Endothelial cell of umbilical vein (primary cell): ENCODE data around the gene CMTM7. TPM values are rescaled to one million over a fixed set of nuclear protein-coding genes. Genes with fewer than 3 reads are reported as not detected.

ENCODE experiments used
- BruUV-seq: library from RNA; stranded (reverse); fragments of 400-500 nt; replicated peaks from 2 replicates; lab custom pipeline; 2021; lab: Mats Ljungman, UMichigan
- CTCF ChIA-PET: fragments of 300-600, 350-600 bp; sonication (Branson Sonifier 250); formaldehyde crosslinking; loops from one replicate; lab custom pipeline; 2021; ENCODE audit warnings: antibody characterized with exemption, inconsistent platforms; lab: Charles Lee
- POLR2A ChIA-PET: fragments of 300-600, 350-600 bp; sonication (Branson Sonifier 250); formaldehyde crosslinking; loops from one replicate; lab custom pipeline; 2021; ENCODE audit warnings: antibody characterized with exemption, inconsistent platforms; lab: Charles Lee
- DNase-seq: peaks from one replicate; pipeline ENCODE4 v3.0.0-alpha.2; 2011; ENCODE audit warnings: low read depth, low spot score
- FAIRE-seq: peaks from 2 replicates; lab custom pipeline; 2011; peaks lifted over from hg19 to GRCh38; lab: Jason Lieb, UNC
- H2AFZ ChIP-seq: 2 replicates; pipeline ENCODE4 v1.6.0; 2012; ENCODE audit warnings: low read depth, low read length, control low read depth, inconsistent platforms
- H3K27ac ChIP-seq: 2 replicates; pipeline ENCODE4 v1.5.1; 2011; ENCODE audit warnings: low read depth, mild to moderate bottlenecking, control low read depth, low read length, moderate library complexity; ENCODE audit not compliant: insufficient read depth
- H3K27me3 ChIP-seq, 2 experiments: 2 replicates each; pipeline versions ENCODE4 v1.6.0 to v1.6.1; 2011; ENCODE audit warnings: low read length in 2 of 2, mixed read lengths in 1 of 2; ENCODE audit not compliant: control insufficient read depth in 2 of 2, insufficient read depth in 2 of 2
- H3K36me3 ChIP-seq, 2 experiments: 2 replicates in 1 of 2; 3 replicates in 1 of 2; pipeline ENCODE4 v1.5.1; 2011; ENCODE audit warnings: low read length in 2 of 2, mild to moderate bottlenecking in 1 of 2, moderate library complexity in 1 of 2; ENCODE audit not compliant: control insufficient read depth in 2 of 2, insufficient read depth in 2 of 2; ENCODE audit errors: extremely low read depth in 1 of 2
- H3K4me1 ChIP-seq: 3 replicates; pipeline ENCODE4 v1.5.1; 2011; ENCODE audit warnings: mild to moderate bottlenecking, low read length; ENCODE audit not compliant: control insufficient read depth, insufficient read depth; ENCODE audit errors: extremely low read depth
- H3K4me2 ChIP-seq: 2 replicates; pipeline ENCODE4 v1.6.1; 2011; ENCODE audit warnings: low read length, control low read depth, mixed read lengths; ENCODE audit not compliant: insufficient read depth
- H3K4me3 ChIP-seq, 3 experiments: fragments of 200-600 bp in 1 of 3; sonication (generic), shearing (Covaris generic) in 1 of 3; replicated peaks in 1 of 3; 2 replicates each; pipeline ENCODE4 v1.5.1; 2011 to 2016; ENCODE audit warnings: control low read depth in 3 of 3, low read length in 3 of 3, mild to moderate bottlenecking in 2 of 3, inconsistent platforms in 1 of 3, low read depth in 1 of 3, moderate library complexity in 1 of 3; ENCODE audit not compliant: insufficient read depth in 1 of 3
- H3K79me2 ChIP-seq: 2 replicates; pipeline ENCODE4 v1.6.0; 2012; ENCODE audit warnings: low read length, inconsistent platforms; ENCODE audit not compliant: control insufficient read depth, insufficient read depth
- H3K9ac ChIP-seq: replicated peaks from 2 replicates; pipeline ENCODE3; 2011; ENCODE audit warnings: low read length, control low read depth; ENCODE audit not compliant: insufficient read depth; ENCODE audit errors: extremely low read depth
- H3K9me1 ChIP-seq: replicated peaks from 3 replicates; pipeline ENCODE4 v1.6.0; 2011; ENCODE audit warnings: mild to moderate bottlenecking, low read length; ENCODE audit not compliant: control insufficient read depth, insufficient read depth; ENCODE audit errors: extremely low read depth
- H3K9me3 ChIP-seq: replicated peaks from 2 replicates; pipeline ENCODE4 v1.5.1; 2012; ENCODE audit warnings: low read length, inconsistent platforms; ENCODE audit not compliant: control insufficient read depth, insufficient read depth
- H4K20me1 ChIP-seq: replicated peaks from 2 replicates; pipeline ENCODE3; 2011; ENCODE audit warnings: mild to moderate bottlenecking, low read length; ENCODE audit not compliant: control insufficient read depth, insufficient read depth; ENCODE audit errors: extremely low read depth
- EZH2 ChIP-seq: IDR thresholded peaks from 2 replicates; pipeline ENCODE4 v1.6.1; 2012; ENCODE audit warnings: borderline replicate concordance, low read depth, mild to moderate bottlenecking, moderate library complexity, low read length, inconsistent platforms; ENCODE audit not compliant: severe bottlenecking
- FOS ChIP-seq: IDR thresholded peaks from 2 replicates; pipeline ENCODE4 v1.6.1; 2011; ENCODE audit warnings: mild to moderate bottlenecking, low read length, moderate library complexity, borderline replicate concordance; ENCODE audit not compliant: insufficient read depth
- GATA2 ChIP-seq: IDR thresholded peaks from 2 replicates; pipeline ENCODE4 v1.7.0; 2011; ENCODE audit warnings: low read depth, mild to moderate bottlenecking, moderate library complexity, mixed read lengths, low read length; ENCODE audit not compliant: insufficient read length, insufficient read depth
- JUN ChIP-seq: IDR thresholded peaks from 2 replicates; pipeline ENCODE4 v1.6.1; 2011; ENCODE audit warnings: borderline replicate concordance, low read depth; ENCODE audit not compliant: insufficient read length, insufficient read depth
- MAX ChIP-seq: IDR thresholded peaks from 2 replicates; pipeline ENCODE4 v1.6.1; 2011; ENCODE audit not compliant: insufficient read depth, insufficient read length
- MYC ChIP-seq: IDR thresholded peaks from one replicate; pipeline ENCODE4 v1.6.1; 2011; ENCODE audit warnings: mild to moderate bottlenecking, low read depth, low read length
- POLR2A ChIP-seq: IDR thresholded peaks from 2 replicates; pipeline ENCODE4 v1.6.1; 2012; ENCODE audit warnings: low read depth, mild to moderate bottlenecking, control low read depth, low read length
- POLR2AphosphoS5 ChIP-seq: IDR thresholded peaks from 2 replicates; pipeline ENCODE4 v1.6.1; 2012; ENCODE audit warnings: low read depth, mild to moderate bottlenecking, control low read depth, low read length, moderate library complexity; ENCODE audit not compliant: insufficient read depth
- dilution Hi-C: fragments of 300-500 bp; cut with MboI; formaldehyde crosslinking; loops from one replicate; pipeline ENCODE4 v1.15.0; 2019; ENCODE audit warnings: low sequenced_read_pairs; ENCODE audit not compliant: extremely low pct_ligation_motif_present
- intact Hi-C: fragments of 100-400 bp; cut with micrococcal nuclease; formaldehyde crosslinking; loops from one replicate; pipeline ENCODE4 v1.10.0; 2022
- polyA plus RNA-seq, 4 experiments: library from polyadenylated mRNA; depleted of rRNA in 3 of 4; stranded (reverse) in 3 of 4; unstranded in 1 of 4; fragments of >200 nt; gene quantifications; 2 replicates each; pipeline versions ENCODE4 v1.2.1 to v1.2.3, GENCODE V29; 2011 to 2012; ENCODE audit warnings: missing spikeins in 1 of 4
- total RNA-seq: library from RNA; stranded (reverse); gene quantifications from 2 replicates; pipeline ENCODE4 v1.2.3, GENCODE V29; 2021
- TF ChIP-seq, protein P1 (sequence below), 2 donors: IDR thresholded peaks; 1 replicate in 1 of 2; 2 replicates in 1 of 2; pipeline ENCODE4 v1.5.1; 2011; ENCODE audit warnings: low read length in 2 of 2, mild to moderate bottlenecking in 2 of 2, moderate library complexity in 2 of 2, control low read depth in 1 of 2, inconsistent platforms in 1 of 2, low read depth in 1 of 2; ENCODE audit not compliant: insufficient read depth in 1 of 2; ENCODE audit errors: extremely low read depth in 1 of 2

Gene CMTM7
- total and polyA plus RNA-seq, 2 donors (not counting 3 experiments of a cell fraction or from before 2014, with no cell fraction given): 44.7 to 88.5 TPM

DNA sequence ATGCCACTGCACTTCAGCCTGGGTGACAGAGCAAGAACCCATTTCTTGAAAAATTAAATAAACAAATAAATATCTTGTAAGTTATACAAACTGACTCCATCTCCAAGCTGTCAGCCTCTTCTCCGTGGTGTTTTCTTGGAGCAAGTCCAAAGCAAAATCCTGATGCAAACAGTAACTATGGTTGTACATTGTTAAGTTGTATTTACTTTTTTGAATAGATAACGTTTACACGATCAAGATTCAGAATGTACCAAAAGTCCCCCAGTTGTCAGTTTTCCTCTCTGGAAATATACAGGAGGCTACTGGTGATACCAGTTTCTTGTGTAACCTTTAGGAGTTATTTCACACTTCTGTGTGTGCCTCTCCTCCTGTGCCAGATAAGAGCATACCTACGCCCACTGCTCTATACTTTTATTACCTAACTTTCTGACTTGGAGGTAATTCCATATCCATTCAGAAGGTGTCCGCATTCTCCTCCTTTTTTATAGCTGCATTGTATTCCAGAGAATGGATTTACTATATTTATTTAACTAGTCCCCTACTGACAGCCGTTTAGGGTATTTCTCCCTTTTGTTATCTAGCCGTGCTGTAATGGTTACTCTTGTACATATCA is 14.2 kb downstream of the CMTM7 start:
- TF ChIP-seq MAX (no peak), JUN (no peak), FOS (no peak), EZH2 (no peak), POLR2AphosphoS5 (no peak), POLR2A (no peak), MYC (no peak), GATA2 (no peak)
- TF ChIP-seq, protein P1, sequence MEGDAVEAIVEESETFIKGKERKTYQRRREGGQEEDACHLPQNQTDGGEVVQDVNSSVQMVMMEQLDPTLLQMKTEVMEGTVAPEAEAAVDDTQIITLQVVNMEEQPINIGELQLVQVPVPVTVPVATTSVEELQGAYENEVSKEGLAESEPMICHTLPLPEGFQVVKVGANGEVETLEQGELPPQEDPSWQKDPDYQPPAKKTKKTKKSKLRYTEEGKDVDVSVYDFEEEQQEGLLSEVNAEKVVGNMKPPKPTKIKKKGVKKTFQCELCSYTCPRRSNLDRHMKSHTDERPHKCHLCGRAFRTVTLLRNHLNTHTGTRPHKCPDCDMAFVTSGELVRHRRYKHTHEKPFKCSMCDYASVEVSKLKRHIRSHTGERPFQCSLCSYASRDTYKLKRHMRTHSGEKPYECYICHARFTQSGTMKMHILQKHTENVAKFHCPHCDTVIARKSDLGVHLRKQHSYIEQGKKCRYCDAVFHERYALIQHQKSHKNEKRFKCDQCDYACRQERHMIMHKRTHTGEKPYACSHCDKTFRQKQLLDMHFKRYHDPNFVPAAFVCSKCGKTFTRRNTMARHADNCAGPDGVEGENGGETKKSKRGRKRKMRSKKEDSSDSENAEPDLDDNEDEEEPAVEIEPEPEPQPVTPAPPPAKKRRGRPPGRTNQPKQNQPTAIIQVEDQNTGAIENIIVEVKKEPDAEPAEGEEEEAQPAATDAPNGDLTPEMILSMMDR (IDR thresholded peaks at IDR 0.05; ENCODE audit: extremely low read depth in 1 of 2, insufficient read depth in 1 of 2, low read depth in 1 of 2, low read length in 2 of 2): no peak
- Histone ChIP-seq H3K9me1 (no peaks in the 10 kb centered on the region), H3K4me3 (no peak overlapping the region), H3K9ac (no peak overlapping the region), H3K4me1 (peaks cover 25% of the 10 kb centered on the region), H3K27me3 (no peaks in the 10 kb centered on the region), H2AFZ (no peak overlapping the region), H3K9me3 (no peaks in the 10 kb centered on the region), H3K4me2 (no peak overlapping the region), H3K36me3 (peaks cover 0 to 4% of the 10 kb centered on the region in 2 experiments), H4K20me1 (no peaks in the 10 kb centered on the region), H3K79me2 (peaks cover 71% of the 10 kb centered on the region), H3K27ac (no peak overlapping the region)
- peak; percentile 57 for DNase-seq
- no TSS peak for BruUV-seq
- dilution Hi-C loops: no loop called here
- ChIA-PET CTCF (interaction anchor here (1.3 to 2.4 kb wide), 4 partner anchors 9 to 64 kb away, joined by 4 to 11 read pairs (median 6); no protein-coding TSS in a partner anchor), POLR2A (no interaction called here)
- intact Hi-C loops: no loop called here
- no peak for FAIRE-seq
